GM19351 (cell line): ENCODE results near the gene TIPRL.

Source experiments
- ATAC-seq: cut with Tn5 transposase; IDR thresholded peaks from one replicate; pipeline ENCODE4 v1.9.1; 2021; ENCODE audit warnings: mild to moderate bottlenecking, moderate library complexity; ENCODE audit not compliant: unreplicated experiment

Gene TIPRL

GRCh38 chr1:168210312-168210711 lies 31.6 kb downstream of the TIPRL start:
- no peak for ATAC-seq

GRCh38 chr1:168213349-168213748 lies 34.6 kb downstream of the TIPRL start:
- no peak for ATAC-seq

GRCh38 chr1:168216171-168216570 lies 37.4 kb downstream of the TIPRL start:
- ATAC-seq = no peak

- ATAC-seq = no peak
Measured at GRCh38 chr1:168217664-168218063, 38.9 kb downstream of the TIPRL start.

- no peak for ATAC-seq
Measured at GRCh38 chr1:168218658-168219057, 39.9 kb downstream of the TIPRL start.

GRCh38 chr1:168220470-168220871 lies 41.7 kb downstream of the TIPRL start:
- no peak for ATAC-seq

GRCh38 chr1:168221275-168221674 lies 42.5 kb downstream of the TIPRL start:
- ATAC-seq = no peak

GRCh38 chr1:168223261-168223660 lies 44.5 kb downstream of the TIPRL start:
- no peak for ATAC-seq

- no peak for ATAC-seq
Measured at GRCh38 chr1:168223681-168224540, 45.1 kb downstream of the TIPRL start.

- no peak for ATAC-seq
Measured at GRCh38 chr1:168224991-168225390, 46.2 kb downstream of the TIPRL start.

- ATAC-seq = peak; percentile 72
Measured at GRCh38 chr1:168225476-168226190, 46.9 kb downstream of the TIPRL start, which contains the start of gene SFT2D2. SFT2D2 (plus strand) TSS chr1:168226004; CDS start chr1:168226080, 76 bp downstream.

GRCh38 chr1:168227620-168228019 lies 48.9 kb downstream of the TIPRL start:
- ATAC-seq = peak; percentile 19

GRCh38 chr1:168229893-168230292 lies 51.1 kb downstream of the TIPRL start:
- ATAC-seq = no peak

GRCh38 chr1:168230709-168231108 lies 51.9 kb downstream of the TIPRL start:
- ATAC-seq = no peak

- peak; percentile 93 for ATAC-seq
Measured at GRCh38 chr1:168234846-168235547, 56.2 kb downstream of the TIPRL start.

- ATAC-seq = peak; percentile 26
Measured at GRCh38 chr1:168235548-168235885, 56.8 kb downstream of the TIPRL start.

- no peak for ATAC-seq
Measured at GRCh38 chr1:168235937-168236336, 57.2 kb downstream of the TIPRL start.

- ATAC-seq = no peak
Measured at GRCh38 chr1:168236836-168237611, 58.3 kb downstream of the TIPRL start.

GRCh38 chr1:168243198-168243597 lies 64.4 kb downstream of the TIPRL start:
- ATAC-seq = no peak

GRCh38 chr1:168243636-168244212 lies 65.0 kb downstream of the TIPRL start:
- no peak for ATAC-seq
